Measurements from ENCODE around the gene APBA1. TPM values are rescaled to one million over a fixed set of nuclear protein-coding genes. Genes with fewer than 3 reads are reported as not detected.

The APBA1 gene
- total RNA-seq, 2 experiments from 2014 or later, result 0.47 to 1.4 TPM

GRCh38 chr9:69671311-69671878 lies 776 bp downstream of the APBA1 start:
- Histone ChIP-seq H3K9me3 (ENCODE audit: control insufficient read depth in 1 of 2, insufficient read depth in 1 of 2, low read length in 2 of 2) (no peaks in the 10 kb centered on the region), H3K36me3 (ENCODE audit: insufficient read depth, low read length) (no peaks in the 10 kb centered on the region), H3K4me1 (ENCODE audit: insufficient read depth, low read length) (peaks cover 17% of the 10 kb centered on the region), H3K27me3 (ENCODE audit: control insufficient read depth in 1 of 2, insufficient read depth in 2 of 2, low read length in 2 of 2) (peaks cover 0 to 8% of the 10 kb centered on the region in 2 experiments), H3K4me3 (ENCODE audit: low read length) (peak overlapping the region; percentile 53), H3K27ac (ENCODE audit: low read depth in 1 of 2, low read length in 2 of 2) (no peak overlapping the region)
- no peak overlapping the region for H3K27ac Mint-ChIP-seq
- DNase-seq (peak in 3 of 14 experiments; percentile 10 to 36 (median 22)), ATAC-seq (ENCODE audit: poor library complexity) (no peak)
- H3K36me3 Mint-ChIP-seq (ENCODE audit: low read depth), result no peaks in the 10 kb centered on the region
- ChIA-PET POLR2A (interaction anchor here (1.9 kb wide), 1 partner anchor 87 kb away, joined by 8 read pairs; no protein-coding TSS in a partner anchor), CTCF (interaction anchor here (1.4 kb wide), 1 partner anchor 89 kb away, joined by 4 read pairs; the partner anchor contains the start of gene PTAR1)
- H3K4me1 Mint-ChIP-seq (ENCODE audit: low read depth), result peaks cover 20% of the 10 kb centered on the region
- peaks cover 33% of the 10 kb centered on the region for H3K27me3 Mint-ChIP-seq
- H3K9me3 Mint-ChIP-seq, result no peaks in the 10 kb centered on the region
- intact Hi-C loops (cut with DNase I, micrococcal nuclease), result loop anchor here (5.0 to 10.0 kb wide), 5 partner anchors 86 to 583 kb away; partner anchors contain the start of gene SMC5 (in 1 of the 2)
- H3K4me3 Mint-ChIP-seq, result peak overlapping the region; percentile 87
- no peak for TF ChIP-seq CTCF (IDR thresholded peaks at IDR 0.05)

- H3K4me1 ChIP-seq (ENCODE audit: insufficient read depth, low read length), result peaks cover 7% of the 10 kb centered on the region
- no peaks in the 10 kb centered on the region for H3K9me3 Mint-ChIP-seq
- H3K27ac ChIP-seq (ENCODE audit: low read depth in 1 of 2, low read length in 2 of 2), result no peak overlapping the region
- no peak overlapping the region for H3K4me3 ChIP-seq (ENCODE audit: low read length)
- peaks cover 6 to 9% of the 10 kb centered on the region in 2 experiments for H3K27me3 ChIP-seq (ENCODE audit: control insufficient read depth in 1 of 2, insufficient read depth in 2 of 2, low read length in 2 of 2)
- CTCF ChIA-PET, result no interaction called here
- TF ChIP-seq CTCF (IDR thresholded peaks at IDR 0.05), result no peak
- H3K9me3 ChIP-seq (ENCODE audit: control insufficient read depth in 1 of 2, insufficient read depth in 1 of 2, low read length in 2 of 2), result no peaks in the 10 kb centered on the region
- peaks cover 37% of the 10 kb centered on the region for H3K27me3 Mint-ChIP-seq
- ATAC-seq (ENCODE audit: poor library complexity) (no peak), DNase-seq (no peak)
- H3K4me1 Mint-ChIP-seq (ENCODE audit: low read depth), result peaks cover 9% of the 10 kb centered on the region
- H3K27ac Mint-ChIP-seq, result no peak overlapping the region
- H3K36me3 ChIP-seq (ENCODE audit: insufficient read depth, low read length), result no peaks in the 10 kb centered on the region
- POLR2A ChIA-PET, result no interaction called here
- intact Hi-C loops (cut with DNase I, micrococcal nuclease), result no loop called here
- no peak overlapping the region for H3K4me3 Mint-ChIP-seq
- H3K36me3 Mint-ChIP-seq (ENCODE audit: low read depth), result no peaks in the 10 kb centered on the region
Measured at GRCh38 chr9:69667306-69667705, 4.9 kb downstream of the APBA1 start.

GRCh38 chr9:69660304-69660703 lies 11.9 kb downstream of the APBA1 start:
- Histone ChIP-seq H3K27me3 (ENCODE audit: control insufficient read depth in 1 of 2, insufficient read depth in 2 of 2, low read length in 2 of 2) (peaks cover 6 to 7% of the 10 kb centered on the region in 2 experiments), H3K9me3 (ENCODE audit: control insufficient read depth in 1 of 2, insufficient read depth in 1 of 2, low read length in 2 of 2) (no peaks in the 10 kb centered on the region), H3K36me3 (ENCODE audit: insufficient read depth, low read length) (no peaks in the 10 kb centered on the region), H3K27ac (ENCODE audit: low read depth in 1 of 2, low read length in 2 of 2) (no peak overlapping the region), H3K4me1 (ENCODE audit: insufficient read depth, low read length) (no peaks in the 10 kb centered on the region), H3K4me3 (ENCODE audit: low read length) (no peak overlapping the region)
- Mint-ChIP-seq H3K4me1 (ENCODE audit: low read depth) (no peaks in the 10 kb centered on the region), H3K36me3 (ENCODE audit: low read depth) (no peaks in the 10 kb centered on the region), H3K27me3 (peaks cover 40% of the 10 kb centered on the region), H3K4me3 (no peak overlapping the region), H3K27ac (no peak overlapping the region), H3K9me3 (no peaks in the 10 kb centered on the region)
- intact Hi-C loops (cut with DNase I, micrococcal nuclease), result no loop called here
- DNase-seq, result no peak
- TF ChIP-seq CTCF (IDR thresholded peaks at IDR 0.05), result no peak
- POLR2A ChIA-PET, result no interaction called here
- CTCF ChIA-PET, result no interaction called here
- no peak for ATAC-seq (ENCODE audit: poor library complexity)

Data from CD4-positive, alpha-beta T cell (primary cell).